Caco-2 (cell line): Measurements from ENCODE around the gene IQSEC1. TPM values are rescaled to one million over a fixed set of nuclear protein-coding genes. Genes with fewer than 3 reads are reported as not detected.

Experiments used
- BruUV-seq: library from RNA; stranded (reverse); fragments of 400-500 nt; replicated peaks from 2 replicates; lab custom pipeline; 2021; lab: Mats Ljungman, UMichigan
- CTCF ChIA-PET: fragments of 300-600 bp; sonication (Branson Sonifier 250); formaldehyde crosslinking; loops from one replicate; lab custom pipeline; 2022; ENCODE audit warnings: antibody characterized with exemption; lab: Charles Lee
- POLR2A ChIA-PET: fragments of 300-600 bp; sonication (Branson Sonifier 250); formaldehyde crosslinking; loops from one replicate; lab custom pipeline; 2022; ENCODE audit warnings: antibody characterized with exemption; lab: Charles Lee
- DNase-seq, 2 experiments: peaks; one replicate each; pipeline versions ENCODE4 v3.0.0 to v3.0.0-alpha.2; 2020 to 2022
- H3K27me3 ChIP-seq: replicated peaks from 2 replicates; pipeline ENCODE4 v1.6.0; 2011; ENCODE audit warnings: low read length; ENCODE audit not compliant: control insufficient read depth, insufficient read depth
- H3K36me3 ChIP-seq: 2 replicates; pipeline ENCODE4 v1.5.1; 2011; ENCODE audit warnings: low read length; ENCODE audit not compliant: control insufficient read depth, insufficient read depth
- H3K4me1 ChIP-seq: fragments of 250-450 bp; sonication (Bioruptor Pico); 2 replicates; pipeline ENCODE4 v1.5.1; 2020; ENCODE audit warnings: mild to moderate bottlenecking
- H3K4me3 ChIP-seq: 2 replicates; pipeline ENCODE4 v1.5.1; 2011; ENCODE audit warnings: low read depth, mild to moderate bottlenecking, control low read depth, low read length
- H3K9me3 ChIP-seq: fragments of 250-450 bp; sonication (Bioruptor Pico); 2 replicates; pipeline ENCODE4 v1.5.1; 2020; ENCODE audit warnings: mild to moderate bottlenecking, moderate library complexity
- H3K27ac Mint-ChIP-seq: one replicate; pipeline ENCODE4 v1.8.0; 2022; ENCODE audit warnings: mixed read lengths; ENCODE audit not compliant: unreplicated experiment
- H3K27me3 Mint-ChIP-seq: one replicate; pipeline ENCODE4 v1.8.0; 2022; ENCODE audit warnings: mixed read lengths; ENCODE audit not compliant: insufficient read depth, unreplicated experiment
- H3K36me3 Mint-ChIP-seq: one replicate; pipeline ENCODE4 v1.8.0; 2022; ENCODE audit warnings: mild to moderate bottlenecking, mixed read lengths; ENCODE audit not compliant: insufficient read depth, unreplicated experiment
- H3K4me1 Mint-ChIP-seq: one replicate; pipeline ENCODE4 v1.8.0; 2022; ENCODE audit warnings: low read depth, mixed read lengths; ENCODE audit not compliant: unreplicated experiment
- H3K4me3 Mint-ChIP-seq: one replicate; pipeline ENCODE4 v1.8.0; 2022; ENCODE audit warnings: mild to moderate bottlenecking, moderate library complexity, mixed read lengths; ENCODE audit not compliant: unreplicated experiment
- H3K9me3 Mint-ChIP-seq: one replicate; pipeline ENCODE4 v1.8.0; 2022; ENCODE audit warnings: mixed read lengths; ENCODE audit not compliant: unreplicated experiment
- CTCF ChIP-seq, 2 experiments: fragments of 200-600 bp in 1 of 2; IDR thresholded peaks; 1 replicate in 1 of 2; 2 replicates in 1 of 2; pipeline versions ENCODE4 v1.5.1 to v1.8.0; 2011 to 2022; ENCODE audit warnings: antibody characterized with exemption in 1 of 2, control low read depth in 1 of 2, inconsistent platforms in 1 of 2, low read depth in 1 of 2, low read length in 1 of 2, mild to moderate bottlenecking in 1 of 2, moderate library complexity in 1 of 2; ENCODE audit not compliant: insufficient read depth in 1 of 2, severe bottlenecking in 1 of 2, unreplicated experiment in 1 of 2
- intact Hi-C: fragments of 100-400 bp; cut with micrococcal nuclease; formaldehyde crosslinking; loops from one replicate; pipeline ENCODE4 v1.10.0; 2022; ENCODE audit not compliant: unreplicated experiment
- total RNA-seq: library from RNA; stranded (reverse); gene quantifications from 2 replicates; pipeline ENCODE4 v1.2.3, GENCODE V29; 2022

The IQSEC1 gene
- total RNA-seq, 1 experiment from 2014 or later = 40.0 TPM

GRCh38 chr3:12916159-12916558 lies 157.1 kb downstream of the IQSEC1 start:
- intact Hi-C loops = no loop called here
- peaks cover 2% of the 10 kb centered on the region; the same call in 1 of the 2 replicates for H3K36me3 ChIP-seq
- H3K9me3 Mint-ChIP-seq = no peaks in the 10 kb centered on the region

GRCh38 chr3:12914088-12914487 lies 159.1 kb downstream of the IQSEC1 start:
- CTCF ChIA-PET = interaction anchor here (0.6 kb wide), 1 partner anchor 356 kb away, joined by 3 read pairs; no protein-coding TSS in a partner anchor
- intact Hi-C loops = no loop called here
- TF ChIP-seq CTCF (IDR thresholded peaks at IDR 0.05; ENCODE audit: insufficient read depth in 1 of 2, low read depth in 1 of 2, low read length in 1 of 2, severe bottlenecking in 1 of 2, unreplicated experiment in 1 of 2) = no peak
- Histone ChIP-seq H3K36me3 (peaks cover 2% of the 10 kb centered on the region; the same call in 1 of the 2 replicates), H3K4me1 (no peaks in the 10 kb centered on the region), H3K4me3 (no peak overlapping the region), H3K27me3 (no peaks in the 10 kb centered on the region), H3K9me3 (no peaks in the 10 kb centered on the region)
- POLR2A ChIA-PET = no interaction called here
- H3K9me3 Mint-ChIP-seq = no peaks in the 10 kb centered on the region
- H3K4me3 Mint-ChIP-seq = no peak overlapping the region
- peaks cover 23% of the 10 kb centered on the region for H3K36me3 Mint-ChIP-seq
- H3K27me3 Mint-ChIP-seq = no peaks in the 10 kb centered on the region
- no TSS peak for BruUV-seq
- DNase-seq = no peak
- no peaks in the 10 kb centered on the region for H3K4me1 Mint-ChIP-seq
- H3K27ac Mint-ChIP-seq = peak overlapping the region; percentile 59

More at GRCh38 chr3:12916159-12916558, 157.1 kb downstream of the IQSEC1 start:
- H3K9me3 ChIP-seq = no peaks in the 10 kb centered on the region
- H3K36me3 Mint-ChIP-seq = peaks cover 19% of the 10 kb centered on the region
- no peak for TF ChIP-seq CTCF (IDR thresholded peaks at IDR 0.05; ENCODE audit: insufficient read depth in 1 of 2, low read depth in 1 of 2, low read length in 1 of 2, severe bottlenecking in 1 of 2, unreplicated experiment in 1 of 2)
- H3K4me1 Mint-ChIP-seq = no peaks in the 10 kb centered on the region
- H3K27ac Mint-ChIP-seq = no peak overlapping the region
- no peaks in the 10 kb centered on the region for H3K4me1 ChIP-seq
- H3K27me3 Mint-ChIP-seq = no peaks in the 10 kb centered on the region
- no peak overlapping the region for H3K4me3 Mint-ChIP-seq
- BruUV-seq = no TSS peak
- ChIA-PET POLR2A (no interaction called here), CTCF (no interaction called here)
- H3K27me3 ChIP-seq = no peaks in the 10 kb centered on the region
- no peak overlapping the region for H3K4me3 ChIP-seq
- no peak for DNase-seq

- CTCF ChIA-PET = no interaction called here
Measured at GRCh38 chr3:12911881-12912415, 161.3 kb downstream of the IQSEC1 start.

More at GRCh38 chr3:12911881-12912415, 161.3 kb downstream of the IQSEC1 start:
- DNase-seq = no peak
- Mint-ChIP-seq H3K4me1 (no peaks in the 10 kb centered on the region), H3K36me3 (peaks cover 23% of the 10 kb centered on the region), H3K27ac (no peak overlapping the region), H3K9me3 (no peaks in the 10 kb centered on the region), H3K4me3 (no peak overlapping the region), H3K27me3 (no peaks in the 10 kb centered on the region)
- Histone ChIP-seq H3K9me3 (no peaks in the 10 kb centered on the region), H3K36me3 (peaks cover 2% of the 10 kb centered on the region; the same call in 1 of the 2 replicates), H3K4me3 (no peak overlapping the region), H3K4me1 (no peaks in the 10 kb centered on the region), H3K27me3 (no peaks in the 10 kb centered on the region)
- intact Hi-C loops = no loop called here
- POLR2A ChIA-PET = no interaction called here
- no TSS peak for BruUV-seq
- no peak for TF ChIP-seq CTCF (IDR thresholded peaks at IDR 0.05; ENCODE audit: insufficient read depth in 1 of 2, low read depth in 1 of 2, low read length in 1 of 2, severe bottlenecking in 1 of 2, unreplicated experiment in 1 of 2)
